ENCODE results near the gene ERCC6. TPM values are rescaled to one million over a fixed set of nuclear protein-coding genes. Genes with fewer than 3 reads are reported as not detected.

The ERCC6 gene
- total and polyA plus RNA-seq, 2 donors (not counting 3 experiments of a cell fraction or from before 2014, with no cell fraction given): 15.3 to 39.6 TPM

DNA sequence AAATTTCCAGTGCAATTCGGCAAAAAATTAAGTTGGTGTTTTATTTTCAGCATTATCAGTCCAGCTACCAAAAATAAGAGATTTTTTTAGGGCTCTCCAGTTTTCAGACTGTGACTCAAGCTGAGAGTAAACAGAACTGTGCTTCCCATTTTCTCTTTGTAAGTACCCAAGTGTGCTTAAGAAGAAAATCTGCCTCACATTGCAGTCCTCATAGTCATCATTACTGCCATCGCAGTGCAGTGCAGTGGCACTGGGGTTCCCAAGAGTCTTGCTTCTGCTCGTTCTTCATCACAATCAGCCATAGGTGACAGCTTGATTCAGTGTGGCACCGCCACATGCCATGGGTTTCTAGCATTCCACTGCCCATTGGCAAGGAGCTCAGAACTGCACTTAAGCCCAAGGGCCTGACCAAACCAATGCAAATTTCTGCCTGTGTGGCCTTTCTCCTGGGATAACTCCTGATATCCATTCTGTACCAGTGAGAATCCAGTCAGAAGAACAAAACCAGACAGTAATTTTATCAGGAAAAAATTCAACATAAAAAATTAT, 25.6 kb upstream of the ERCC6 start:
- Histone ChIP-seq H4K20me1 (replicated peaks; ENCODE audit: control insufficient read depth, extremely low read depth, insufficient read depth, low read length) (no peaks in the 10 kb centered on the region), H2AFZ (ENCODE audit: low read depth, low read length) (no peak overlapping the region), H3K4me3 (replicated peaks in 1 of 3; ENCODE audit: insufficient read depth in 1 of 3, low read depth in 1 of 3, low read length in 3 of 3) (no peak overlapping the region), H3K27ac (ENCODE audit: insufficient read depth, low read depth, low read length) (no peak overlapping the region), H3K9ac (replicated peaks; ENCODE audit: extremely low read depth, insufficient read depth, low read length) (no peak overlapping the region), H3K4me2 (ENCODE audit: insufficient read depth, low read length) (no peak overlapping the region), H3K9me1 (replicated peaks; ENCODE audit: control insufficient read depth, extremely low read depth, insufficient read depth, low read length) (no peaks in the 10 kb centered on the region), H3K4me1 (ENCODE audit: control insufficient read depth, extremely low read depth, insufficient read depth, low read length) (no peaks in the 10 kb centered on the region), H3K27me3 (ENCODE audit: control insufficient read depth in 2 of 2, insufficient read depth in 2 of 2, low read length in 2 of 2) (peaks cover 3 to 6% of the 10 kb centered on the region in 2 experiments), H3K36me3 (ENCODE audit: control insufficient read depth in 2 of 2, extremely low read depth in 1 of 2, insufficient read depth in 2 of 2, low read length in 2 of 2) (no peaks in the 10 kb centered on the region), H3K79me2 (ENCODE audit: control insufficient read depth, insufficient read depth, low read length) (no peaks in the 10 kb centered on the region), H3K9me3 (replicated peaks; ENCODE audit: control insufficient read depth, insufficient read depth, low read length) (no peaks in the 10 kb centered on the region)
- CTCF ChIA-PET: interaction anchor here (1.1 to 1.4 kb wide), 2 partner anchors 29 to 30 kb away, joined by 5 read pairs; no protein-coding TSS in a partner anchor
- no TSS peak for BruUV-seq (replicated peaks)
- dilution Hi-C loops (cut with MboI; ENCODE audit: extremely low pct_ligation_motif_present, low sequenced_read_pairs): no loop called here
- POLR2A ChIA-PET: no interaction called here
- TF ChIP-seq, protein P1, sequence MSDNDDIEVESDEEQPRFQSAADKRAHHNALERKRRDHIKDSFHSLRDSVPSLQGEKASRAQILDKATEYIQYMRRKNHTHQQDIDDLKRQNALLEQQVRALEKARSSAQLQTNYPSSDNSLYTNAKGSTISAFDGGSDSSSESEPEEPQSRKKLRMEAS (IDR thresholded peaks at IDR 0.05; ENCODE audit: insufficient read depth, insufficient read length): no peak
- TF ChIP-seq, protein P2, sequence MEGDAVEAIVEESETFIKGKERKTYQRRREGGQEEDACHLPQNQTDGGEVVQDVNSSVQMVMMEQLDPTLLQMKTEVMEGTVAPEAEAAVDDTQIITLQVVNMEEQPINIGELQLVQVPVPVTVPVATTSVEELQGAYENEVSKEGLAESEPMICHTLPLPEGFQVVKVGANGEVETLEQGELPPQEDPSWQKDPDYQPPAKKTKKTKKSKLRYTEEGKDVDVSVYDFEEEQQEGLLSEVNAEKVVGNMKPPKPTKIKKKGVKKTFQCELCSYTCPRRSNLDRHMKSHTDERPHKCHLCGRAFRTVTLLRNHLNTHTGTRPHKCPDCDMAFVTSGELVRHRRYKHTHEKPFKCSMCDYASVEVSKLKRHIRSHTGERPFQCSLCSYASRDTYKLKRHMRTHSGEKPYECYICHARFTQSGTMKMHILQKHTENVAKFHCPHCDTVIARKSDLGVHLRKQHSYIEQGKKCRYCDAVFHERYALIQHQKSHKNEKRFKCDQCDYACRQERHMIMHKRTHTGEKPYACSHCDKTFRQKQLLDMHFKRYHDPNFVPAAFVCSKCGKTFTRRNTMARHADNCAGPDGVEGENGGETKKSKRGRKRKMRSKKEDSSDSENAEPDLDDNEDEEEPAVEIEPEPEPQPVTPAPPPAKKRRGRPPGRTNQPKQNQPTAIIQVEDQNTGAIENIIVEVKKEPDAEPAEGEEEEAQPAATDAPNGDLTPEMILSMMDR (IDR thresholded peaks at IDR 0.05; ENCODE audit: extremely low read depth in 1 of 2, insufficient read depth in 1 of 2, low read depth in 1 of 2, low read length in 2 of 2): no peak
- no peak for DNase-seq (ENCODE audit: low read depth, low spot score)
- no peak for FAIRE-seq
- intact Hi-C loops (cut with micrococcal nuclease): no loop called here

DNA sequence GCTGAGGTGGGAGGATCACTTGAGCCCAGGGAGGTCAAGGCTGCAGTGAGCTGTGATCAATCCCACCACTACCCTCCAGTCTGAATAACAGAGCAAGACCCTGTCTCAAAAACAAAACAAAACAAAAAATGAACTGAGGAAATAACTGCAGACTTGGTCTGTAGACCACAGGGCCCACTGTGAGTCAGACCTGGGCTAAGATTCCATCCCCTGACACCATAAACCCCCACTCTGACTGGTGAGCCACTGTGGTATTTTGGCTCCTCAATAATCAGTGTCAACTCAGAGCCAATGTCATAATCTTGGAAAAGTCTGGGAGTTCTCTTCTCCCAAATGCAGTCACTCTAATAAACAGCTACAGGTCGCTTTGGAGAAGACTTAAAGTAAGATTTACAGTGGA, 24.0 kb upstream of the ERCC6 start:
- intact Hi-C loops (cut with micrococcal nuclease): no loop called here
- dilution Hi-C loops (cut with MboI; ENCODE audit: extremely low pct_ligation_motif_present, low sequenced_read_pairs): no loop called here
- Histone ChIP-seq H3K9me1 (replicated peaks; ENCODE audit: control insufficient read depth, extremely low read depth, insufficient read depth, low read length) (no peaks in the 10 kb centered on the region), H3K4me2 (ENCODE audit: insufficient read depth, low read length) (no peak overlapping the region), H2AFZ (ENCODE audit: low read depth, low read length) (no peak overlapping the region), H3K9ac (replicated peaks; ENCODE audit: extremely low read depth, insufficient read depth, low read length) (no peak overlapping the region), H3K27ac (ENCODE audit: insufficient read depth, low read depth, low read length) (no peak overlapping the region), H3K79me2 (ENCODE audit: control insufficient read depth, insufficient read depth, low read length) (no peaks in the 10 kb centered on the region), H3K9me3 (replicated peaks; ENCODE audit: control insufficient read depth, insufficient read depth, low read length) (no peaks in the 10 kb centered on the region), H4K20me1 (replicated peaks; ENCODE audit: control insufficient read depth, extremely low read depth, insufficient read depth, low read length) (no peaks in the 10 kb centered on the region), H3K4me1 (ENCODE audit: control insufficient read depth, extremely low read depth, insufficient read depth, low read length) (no peaks in the 10 kb centered on the region), H3K36me3 (ENCODE audit: control insufficient read depth in 2 of 2, extremely low read depth in 1 of 2, insufficient read depth in 2 of 2, low read length in 2 of 2) (no peaks in the 10 kb centered on the region), H3K4me3 (replicated peaks in 1 of 3; ENCODE audit: insufficient read depth in 1 of 3, low read depth in 1 of 3, low read length in 3 of 3) (no peak overlapping the region), H3K27me3 (ENCODE audit: control insufficient read depth in 2 of 2, insufficient read depth in 2 of 2, low read length in 2 of 2) (peaks cover 3 to 6% of the 10 kb centered on the region in 2 experiments)
- DNase-seq (ENCODE audit: low read depth, low spot score): no peak
- CTCF ChIA-PET: interaction anchor here (0.9 kb wide), 1 partner anchor 10 kb away, joined by 4 read pairs; no protein-coding TSS in a partner anchor
- no peak for TF ChIP-seq FOS (IDR thresholded peaks at IDR 0.05; ENCODE audit: borderline replicate concordance, insufficient read depth, low read length)
- TF ChIP-seq POLR2A (IDR thresholded peaks at IDR 0.05; ENCODE audit: low read depth, low read length): no peak
- TF ChIP-seq GATA2 (IDR thresholded peaks at IDR 0.05; ENCODE audit: insufficient read depth, insufficient read length, low read depth, low read length): no peak
- no peak for TF ChIP-seq POLR2AphosphoS5 (IDR thresholded peaks at IDR 0.05; ENCODE audit: insufficient read depth, low read depth, low read length)
- TF ChIP-seq, protein P1 (IDR thresholded peaks at IDR 0.05; ENCODE audit: insufficient read depth, insufficient read length): no peak
- no peak for TF ChIP-seq MYC (IDR thresholded peaks at IDR 0.05; ENCODE audit: low read depth, low read length)
- TF ChIP-seq EZH2 (IDR thresholded peaks at IDR 0.05; ENCODE audit: borderline replicate concordance, low read depth, low read length, severe bottlenecking): no peak
- no peak for TF ChIP-seq JUN (IDR thresholded peaks at IDR 0.05; ENCODE audit: borderline replicate concordance, insufficient read depth, insufficient read length, low read depth)
- TF ChIP-seq, protein P2 (IDR thresholded peaks at IDR 0.05; ENCODE audit: extremely low read depth in 1 of 2, insufficient read depth in 1 of 2, low read depth in 1 of 2, low read length in 2 of 2): no peak
- POLR2A ChIA-PET: no interaction called here
- BruUV-seq (replicated peaks): no TSS peak
- no peak for FAIRE-seq
